Measurements from ENCODE around the gene INTU.

Gene INTU

GRCh38 chr4:127759228-127759820, 126.6 kb downstream of the INTU start:
- TF ChIP-seq ZNF501 (tag by site-specific recombination; IDR thresholded peaks at IDR 0.05) (no peak), ZIC2 (tag by site-specific recombination; IDR thresholded peaks at IDR 0.05) (no peak), ZNF529 (tag by site-specific recombination; IDR thresholded peaks at IDR 0.05; ENCODE audit: insufficient replicate concordance) (no peak), ZNF26 (tag by site-specific recombination; IDR thresholded peaks at IDR 0.05) (no peak), ZNF157 (tag by site-specific recombination; IDR thresholded peaks at IDR 0.05) (no peak), ZSCAN16 (tag by site-specific recombination; IDR thresholded peaks at IDR 0.05) (no peak), PATZ1 (tag by site-specific recombination; IDR thresholded peaks at IDR 0.05) (no peak), ZNF211 (tag by site-specific recombination; IDR thresholded peaks at IDR 0.05; ENCODE audit: low read depth) (no peak)
- POLR2A ChIA-PET, result no interaction called here
- H3K4me1 ChIP-seq (ENCODE audit: control insufficient read depth, insufficient read depth, low read length), result no peaks in the 10 kb centered on the region
- no peaks in the 10 kb centered on the region for H3K9me3 ChIP-seq (ENCODE audit: control insufficient read depth, insufficient read depth, low read depth, low read length)
- no peak overlapping the region for H3K27ac ChIP-seq (ENCODE audit: extremely low read depth, low read depth, low read length)
- H3K36me3 ChIP-seq (ENCODE audit: control insufficient read depth in 2 of 2, insufficient read depth in 1 of 2, low read length in 2 of 2), result no peaks in the 10 kb centered on the region
- H3K4me3 ChIP-seq (ENCODE audit: low read depth, low read length), result no peak overlapping the region
- CTCF ChIA-PET, result no interaction called here

- Histone ChIP-seq H3K27ac (ENCODE audit: extremely low read depth, low read depth, low read length) (no peak overlapping the region), H3K9me3 (ENCODE audit: control insufficient read depth, insufficient read depth, low read depth, low read length) (no peaks in the 10 kb centered on the region), H3K36me3 (ENCODE audit: control insufficient read depth in 2 of 2, insufficient read depth in 1 of 2, low read length in 2 of 2) (no peaks in the 10 kb centered on the region), H3K4me1 (ENCODE audit: control insufficient read depth, insufficient read depth, low read length) (no peaks in the 10 kb centered on the region), H3K4me3 (ENCODE audit: low read depth, low read length) (no peak overlapping the region)
- ChIA-PET POLR2A (no interaction called here), CTCF (no interaction called here)
- TF ChIP-seq ZBTB21 (tag by site-specific recombination; IDR thresholded peaks at IDR 0.05), result no peak
- no peak for TF ChIP-seq ZNF544 (tag by site-specific recombination; IDR thresholded peaks at IDR 0.05)
Observed at GRCh38 chr4:127759893-127760292, 127.1 kb downstream of the INTU start.

GRCh38 chr4:127771535-127772275, 138.9 kb downstream of the INTU start:
- ChIA-PET POLR2A (no interaction called here), CTCF (no interaction called here)
- Histone ChIP-seq H3K9me3 (ENCODE audit: control insufficient read depth, insufficient read depth, low read depth, low read length) (no peaks in the 10 kb centered on the region), H3K4me3 (ENCODE audit: low read depth, low read length) (no peak overlapping the region), H3K36me3 (ENCODE audit: control insufficient read depth in 2 of 2, insufficient read depth in 1 of 2, low read length in 2 of 2) (no peaks in the 10 kb centered on the region), H3K27ac (ENCODE audit: extremely low read depth, low read depth, low read length) (no peak overlapping the region), H3K4me1 (ENCODE audit: control insufficient read depth, insufficient read depth, low read length) (0 out of 2 replicates have a peak, but pooled peaks cover 2% of the 10 kb centered on the region)
- TF ChIP-seq ZNF211 (tag by site-specific recombination; IDR thresholded peaks at IDR 0.05; ENCODE audit: low read depth) (no peak), ZNF391 (tag by site-specific recombination; IDR thresholded peaks at IDR 0.05; ENCODE audit: borderline replicate concordance, low read depth) (no peak), ATF2 (tag by site-specific recombination; IDR thresholded peaks at IDR 0.05; ENCODE audit: low read depth) (peak; percentile 87), ZBTB11 (tag by site-specific recombination; conservative IDR thresholded peaks at IDR 0.05; ENCODE audit: low read depth) (no peak), ZNF623 (tag by site-specific recombination; IDR thresholded peaks at IDR 0.05) (no peak), ZBTB8A (tag by site-specific recombination; IDR thresholded peaks at IDR 0.05) (no peak), RBAK (tag by site-specific recombination; IDR thresholded peaks at IDR 0.05) (no peak), PRDM6 (tag by site-specific recombination; IDR thresholded peaks at IDR 0.05) (peak; percentile 38; the same call in 1 of the 2 replicates), ZFP37 (tag by site-specific recombination; IDR thresholded peaks at IDR 0.05) (no peak), ZNF624 (tag by site-specific recombination; IDR thresholded peaks at IDR 0.05) (no peak), ZNF747 (tag by site-specific recombination; IDR thresholded peaks at IDR 0.05) (no peak)

Measured in HEK293 (cell line).